H9 (cell line): ENCODE data around the gene DCDC2. TPM values are rescaled to one million over a fixed set of nuclear protein-coding genes. Genes with fewer than 3 reads are reported as not detected.

Source experiments
- DNase-seq: peaks from one replicate; pipeline ENCODE4 v3.0.0-alpha.2; 2017
- H2AFZ ChIP-seq: one replicate; pipeline ENCODE4 v1.6.1; 2013; ENCODE audit warnings: mild to moderate bottlenecking, low read length, control low read depth, moderate library complexity
- H2AK5ac ChIP-seq: 2 replicates; pipeline ENCODE4 v1.6.1; 2013; ENCODE audit warnings: low read length, control low read depth, mixed read lengths; ENCODE audit not compliant: insufficient read length
- H2BK120ac ChIP-seq: one replicate; pipeline ENCODE4 v1.6.1; 2013; ENCODE audit warnings: low read depth, mild to moderate bottlenecking, low read length, control low read depth, inconsistent platforms; ENCODE audit not compliant: poor library complexity, severe bottlenecking
- H2BK12ac ChIP-seq: 2 replicates; pipeline ENCODE4 v1.6.1; 2013; ENCODE audit warnings: low read length, control low read depth, mixed read lengths, low read depth; ENCODE audit not compliant: insufficient read length
- H2BK15ac ChIP-seq: 2 replicates; pipeline ENCODE4 v1.6.1; 2013; ENCODE audit warnings: low read depth, low read length, control low read depth
- H2BK20ac ChIP-seq: one replicate; pipeline ENCODE4 v1.6.1; 2013; ENCODE audit warnings: low read depth, mild to moderate bottlenecking, low read length, control low read depth, inconsistent platforms; ENCODE audit not compliant: poor library complexity, severe bottlenecking
- H2BK5ac ChIP-seq: 2 replicates; pipeline ENCODE4 v1.6.1; 2013; ENCODE audit warnings: low read length, control low read depth, mixed read lengths; ENCODE audit not compliant: insufficient read length
- H3K14ac ChIP-seq: 2 replicates; pipeline ENCODE4 v1.6.1; 2013; ENCODE audit warnings: low read length, control low read depth; ENCODE audit not compliant: insufficient read depth
- H3K18ac ChIP-seq: 2 replicates; pipeline ENCODE4 v1.6.1; 2013; ENCODE audit warnings: low read depth, mild to moderate bottlenecking, mixed read lengths, low read length, control low read depth; ENCODE audit not compliant: insufficient read length
- H3K23ac ChIP-seq: 2 replicates; pipeline ENCODE4 v1.6.1; 2013; ENCODE audit warnings: low read length, control low read depth, mixed read lengths, low read depth; ENCODE audit not compliant: insufficient read length
- H3K23me2 ChIP-seq: 2 replicates; pipeline ENCODE4 v1.6.1; 2013; ENCODE audit warnings: low read depth, mild to moderate bottlenecking, mixed read lengths, low read length, control low read depth; ENCODE audit not compliant: insufficient read length, poor library complexity, severe bottlenecking
- H3K27ac ChIP-seq: 2 replicates; pipeline ENCODE4 v1.5.1; 2013; ENCODE audit warnings: low read length, control low read depth, mixed read lengths, low read depth; ENCODE audit not compliant: insufficient read length
- H3K27me3 ChIP-seq: 2 replicates; pipeline ENCODE4 v1.6.1; 2013; ENCODE audit warnings: low read length, control low read depth, inconsistent platforms; ENCODE audit not compliant: insufficient read depth
- H3K4ac ChIP-seq: 2 replicates; pipeline ENCODE4 v1.6.1; 2013; ENCODE audit warnings: low read depth, mild to moderate bottlenecking, control low read depth, inconsistent platforms, low read length, moderate library complexity
- H3K4me1 ChIP-seq: 2 replicates; pipeline ENCODE4 v1.6.1; 2013; ENCODE audit warnings: low read length, control low read depth, inconsistent platforms; ENCODE audit not compliant: insufficient read depth
- H3K4me2 ChIP-seq: 2 replicates; pipeline ENCODE4 v1.6.1; 2013; ENCODE audit warnings: low read length, control low read depth, mixed read lengths; ENCODE audit not compliant: insufficient read length, insufficient read depth
- H3K56ac ChIP-seq: 2 replicates; pipeline ENCODE4 v1.6.1; 2013; ENCODE audit warnings: low read depth, mild to moderate bottlenecking, mixed read lengths, low read length, control low read depth; ENCODE audit not compliant: insufficient read length
- H3K79me1 ChIP-seq: 2 replicates; pipeline ENCODE4 v1.6.1; 2013; ENCODE audit warnings: low read depth, mild to moderate bottlenecking, moderate library complexity, low read length, control low read depth, inconsistent platforms; ENCODE audit not compliant: insufficient read depth, poor library complexity, severe bottlenecking
- H3K79me2 ChIP-seq: 2 replicates; pipeline ENCODE4 v1.6.1; 2013; ENCODE audit warnings: low read length, control low read depth, inconsistent platforms; ENCODE audit not compliant: insufficient read depth
- H3K9ac ChIP-seq: 2 replicates; pipeline ENCODE4 v1.6.1; 2013; ENCODE audit warnings: low read length, control low read depth, mixed read lengths; ENCODE audit not compliant: insufficient read length; ENCODE audit errors: extremely low read depth
- H3K9me3 ChIP-seq: one replicate; pipeline ENCODE4 v1.6.1; 2013; ENCODE audit warnings: low read depth, low read length, inconsistent platforms; ENCODE audit not compliant: control insufficient read depth
- H3T11ph ChIP-seq: one replicate; pipeline ENCODE4 v1.6.1; 2013; ENCODE audit warnings: mild to moderate bottlenecking, low read length, control low read depth, inconsistent platforms
- H4K20me1 ChIP-seq: one replicate; pipeline ENCODE4 v1.6.1; 2013; ENCODE audit not compliant: control insufficient read depth, insufficient read length, insufficient read depth
- H4K5ac ChIP-seq: 2 replicates; pipeline ENCODE4 v1.6.1; 2013; ENCODE audit warnings: low read depth, mild to moderate bottlenecking, mixed read lengths, low read length, control low read depth; ENCODE audit not compliant: insufficient read length
- H4K8ac ChIP-seq: replicated peaks from 2 replicates; pipeline ENCODE4 v1.6.1; 2013; ENCODE audit warnings: low read length, control low read depth, mixed read lengths, low read depth; ENCODE audit not compliant: insufficient read length
- H4K91ac ChIP-seq: 2 replicates; pipeline ENCODE4 v1.6.1; 2013; ENCODE audit warnings: low read depth, mild to moderate bottlenecking, moderate library complexity, mixed read lengths, low read length, control low read depth; ENCODE audit not compliant: insufficient read length
- H3K27ac Mint-ChIP-seq, 3 experiments: 2 replicates in 2 of 3; 3 replicates in 1 of 3; pipeline ENCODE4 v1.8.0; 2020 to 2021; ENCODE audit warnings: mixed read lengths in 3 of 3, mild to moderate bottlenecking in 1 of 3, moderate library complexity in 1 of 3
- H3K27me3 Mint-ChIP-seq: 2 replicates; pipeline ENCODE4 v1.8.0; 2021; ENCODE audit warnings: low read depth, mild to moderate bottlenecking, moderate library complexity, mixed read lengths
- H3K36me3 Mint-ChIP-seq, 3 experiments: 2 replicates in 2 of 3; 3 replicates in 1 of 3; pipeline ENCODE4 v1.8.0; 2020 to 2021; ENCODE audit warnings: low read depth in 3 of 3, mixed read lengths in 3 of 3; ENCODE audit not compliant: insufficient read depth in 1 of 3
- H3K4me1 Mint-ChIP-seq, 2 experiments: 2 replicates each; pipeline ENCODE4 v1.8.0; 2020; ENCODE audit warnings: mixed read lengths in 2 of 2
- H3K4me3 Mint-ChIP-seq, 2 experiments: 2 replicates in 1 of 2; 3 replicates in 1 of 2; pipeline ENCODE4 v1.8.0; 2020 to 2021; ENCODE audit warnings: mild to moderate bottlenecking in 2 of 2, mixed read lengths in 2 of 2, moderate library complexity in 1 of 2
- H3K9me3 Mint-ChIP-seq, 2 experiments: 2 replicates in 1 of 2; 3 replicates in 1 of 2; pipeline ENCODE4 v1.8.0; 2020; ENCODE audit warnings: mild to moderate bottlenecking in 2 of 2, mixed read lengths in 2 of 2, moderate library complexity in 1 of 2
- WGBS: extraction: QIAGEN DNeasy Blood & Tissue Kit; methylation state at CpG from one replicate; pipeline ENCODE4 v1.1.7; 2013; ENCODE audit warnings: missing lambda C conversion rate, low lambda C conversion rate, mixed read lengths; ENCODE audit not compliant: insufficient read length; ENCODE audit errors: extremely low coverage; 5-methylcytosine and 5-hydroxymethylcytosine counted together
- total RNA-seq: library from RNA; stranded (reverse); gene quantifications from 2 replicates; pipeline ENCODE4 v1.2.1, GENCODE V29; 2021
- TF ChIP-seq, protein P1 (sequence below): fragments of 200-600 bp; sonication (generic); conservative IDR thresholded peaks from 3 replicates; pipeline ENCODE4 v1.8.0; 2021; ENCODE audit warnings: antibody characterized with exemption, mild to moderate bottlenecking

Gene DCDC2
- total RNA-seq, 1 experiment from 2014 or later = 0.59 TPM

- TF ChIP-seq, protein P1, sequence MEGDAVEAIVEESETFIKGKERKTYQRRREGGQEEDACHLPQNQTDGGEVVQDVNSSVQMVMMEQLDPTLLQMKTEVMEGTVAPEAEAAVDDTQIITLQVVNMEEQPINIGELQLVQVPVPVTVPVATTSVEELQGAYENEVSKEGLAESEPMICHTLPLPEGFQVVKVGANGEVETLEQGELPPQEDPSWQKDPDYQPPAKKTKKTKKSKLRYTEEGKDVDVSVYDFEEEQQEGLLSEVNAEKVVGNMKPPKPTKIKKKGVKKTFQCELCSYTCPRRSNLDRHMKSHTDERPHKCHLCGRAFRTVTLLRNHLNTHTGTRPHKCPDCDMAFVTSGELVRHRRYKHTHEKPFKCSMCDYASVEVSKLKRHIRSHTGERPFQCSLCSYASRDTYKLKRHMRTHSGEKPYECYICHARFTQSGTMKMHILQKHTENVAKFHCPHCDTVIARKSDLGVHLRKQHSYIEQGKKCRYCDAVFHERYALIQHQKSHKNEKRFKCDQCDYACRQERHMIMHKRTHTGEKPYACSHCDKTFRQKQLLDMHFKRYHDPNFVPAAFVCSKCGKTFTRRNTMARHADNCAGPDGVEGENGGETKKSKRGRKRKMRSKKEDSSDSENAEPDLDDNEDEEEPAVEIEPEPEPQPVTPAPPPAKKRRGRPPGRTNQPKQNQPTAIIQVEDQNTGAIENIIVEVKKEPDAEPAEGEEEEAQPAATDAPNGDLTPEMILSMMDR = no peak
- Histone ChIP-seq H3K27me3 (no peaks in the 10 kb centered on the region), H3K18ac (no peak overlapping the region), H3K14ac (no peak overlapping the region), H2BK15ac (no peak overlapping the region), H3K23ac (no peak overlapping the region), H2BK120ac (no peak overlapping the region), H4K91ac (no peak overlapping the region), H3K56ac (no peak overlapping the region), H3K27ac (no peak overlapping the region), H3K23me2 (no peaks in the 10 kb centered on the region), H3K4me2 (no peak overlapping the region), H2BK20ac (no peak overlapping the region), H3K9me3 (no peaks in the 10 kb centered on the region), H3K4ac (no peak overlapping the region), H4K20me1 (no peaks in the 10 kb centered on the region), H2AFZ (no peak overlapping the region), H4K8ac (no peak overlapping the region), H3K79me1 (no peaks in the 10 kb centered on the region), H3K79me2 (no peaks in the 10 kb centered on the region), H3K4me1 (no peaks in the 10 kb centered on the region), H4K5ac (no peak overlapping the region), H3T11ph (no peak overlapping the region), H2BK12ac (no peak overlapping the region), H2AK5ac (no peak overlapping the region), H2BK5ac (no peak overlapping the region), H3K9ac (no peak overlapping the region)
- H3K4me1 Mint-ChIP-seq = no peaks in the 10 kb centered on the region
- no peak overlapping the region for H3K4me3 Mint-ChIP-seq
- H3K36me3 Mint-ChIP-seq = no peaks in the 10 kb centered on the region
- no peaks in the 10 kb centered on the region; a peak in 1 of 5 replicates for H3K9me3 Mint-ChIP-seq
- no peak for DNase-seq
- H3K27ac Mint-ChIP-seq = no peak overlapping the region
- no CpG with 5 or more reads among the region's 2 CpGs for WGBS
- no peaks in the 10 kb centered on the region for H3K27me3 Mint-ChIP-seq
Observed at GRCh38 chr6:24332317-24332716, 25.5 kb downstream of the DCDC2 start.
